ENCODE data around the gene POLR3E. TPM values are rescaled to one million over a fixed set of nuclear protein-coding genes. Genes with fewer than 3 reads are reported as not detected.

POLR3E gene
- total RNA-seq, 1 experiment from 2014 or later, result 70.9 TPM

DNA sequence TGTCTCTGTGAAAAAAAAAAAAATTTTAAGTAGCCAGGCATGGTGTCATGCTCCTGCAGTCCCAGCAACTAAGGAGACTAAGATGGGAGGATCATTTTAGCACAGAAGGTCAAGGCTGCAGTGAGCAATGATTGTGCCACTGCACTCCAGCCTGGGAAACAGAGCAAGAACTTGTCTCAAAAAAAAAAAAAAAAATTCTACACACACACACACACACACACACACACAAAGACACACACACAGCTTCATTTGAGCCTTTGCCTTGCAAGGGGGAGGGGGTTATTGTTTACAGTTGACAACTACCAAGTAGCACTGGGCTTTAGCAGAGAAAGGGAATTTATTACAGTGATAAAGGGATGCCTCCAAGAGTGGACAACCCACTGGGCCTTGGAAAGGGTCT lies 4.9 kb upstream of the POLR3E start:
- Histone ChIP-seq H4K20me1 (ENCODE audit: insufficient read depth) (no peaks in the 10 kb centered on the region), H3K27me3 (ENCODE audit: insufficient read depth, low read depth) (no peaks in the 10 kb centered on the region), H2AFZ (no peak overlapping the region), H3K4me2 (no peak overlapping the region), H3K36me3 (ENCODE audit: low read depth) (no peaks in the 10 kb centered on the region), H3K4me3 (no peak overlapping the region), H3K9me2 (ENCODE audit: insufficient read depth) (no peaks in the 10 kb centered on the region), H3K4me1 (replicated peaks; ENCODE audit: insufficient read depth) (peaks cover 10% of the 10 kb centered on the region), H3K27ac (peak overlapping the region; percentile 32; the same call in 1 of the 2 replicates), H3K9me3 (ENCODE audit: insufficient read depth, low read depth) (no peaks in the 10 kb centered on the region), H3F3A (ENCODE audit: insufficient read depth, low read depth) (peaks cover 15% of the 10 kb centered on the region; the same call in 1 of the 2 replicates), H3K79me2 (ENCODE audit: low read depth) (no peaks in the 10 kb centered on the region)
- ChIA-PET CTCF (no interaction called here), POLR2A (ENCODE audit: unreplicated experiment) (interaction anchor here (0.6 kb wide), 1 partner anchor 139 kb away, joined by 4 read pairs; no protein-coding TSS in a partner anchor)
- BruUV-seq (replicated peaks), result no TSS peak
- intact Hi-C loops (cut with micrococcal nuclease; ENCODE audit: unreplicated experiment), result no loop called here
- DNase-seq, result no peak
- TF ChIP-seq, protein P1, sequence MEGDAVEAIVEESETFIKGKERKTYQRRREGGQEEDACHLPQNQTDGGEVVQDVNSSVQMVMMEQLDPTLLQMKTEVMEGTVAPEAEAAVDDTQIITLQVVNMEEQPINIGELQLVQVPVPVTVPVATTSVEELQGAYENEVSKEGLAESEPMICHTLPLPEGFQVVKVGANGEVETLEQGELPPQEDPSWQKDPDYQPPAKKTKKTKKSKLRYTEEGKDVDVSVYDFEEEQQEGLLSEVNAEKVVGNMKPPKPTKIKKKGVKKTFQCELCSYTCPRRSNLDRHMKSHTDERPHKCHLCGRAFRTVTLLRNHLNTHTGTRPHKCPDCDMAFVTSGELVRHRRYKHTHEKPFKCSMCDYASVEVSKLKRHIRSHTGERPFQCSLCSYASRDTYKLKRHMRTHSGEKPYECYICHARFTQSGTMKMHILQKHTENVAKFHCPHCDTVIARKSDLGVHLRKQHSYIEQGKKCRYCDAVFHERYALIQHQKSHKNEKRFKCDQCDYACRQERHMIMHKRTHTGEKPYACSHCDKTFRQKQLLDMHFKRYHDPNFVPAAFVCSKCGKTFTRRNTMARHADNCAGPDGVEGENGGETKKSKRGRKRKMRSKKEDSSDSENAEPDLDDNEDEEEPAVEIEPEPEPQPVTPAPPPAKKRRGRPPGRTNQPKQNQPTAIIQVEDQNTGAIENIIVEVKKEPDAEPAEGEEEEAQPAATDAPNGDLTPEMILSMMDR (conservative IDR thresholded peaks at IDR 0.05), result no peak
- TF ChIP-seq EZH2 (IDR thresholded peaks at IDR 0.05; ENCODE audit: low read depth), result no peak

DNA sequence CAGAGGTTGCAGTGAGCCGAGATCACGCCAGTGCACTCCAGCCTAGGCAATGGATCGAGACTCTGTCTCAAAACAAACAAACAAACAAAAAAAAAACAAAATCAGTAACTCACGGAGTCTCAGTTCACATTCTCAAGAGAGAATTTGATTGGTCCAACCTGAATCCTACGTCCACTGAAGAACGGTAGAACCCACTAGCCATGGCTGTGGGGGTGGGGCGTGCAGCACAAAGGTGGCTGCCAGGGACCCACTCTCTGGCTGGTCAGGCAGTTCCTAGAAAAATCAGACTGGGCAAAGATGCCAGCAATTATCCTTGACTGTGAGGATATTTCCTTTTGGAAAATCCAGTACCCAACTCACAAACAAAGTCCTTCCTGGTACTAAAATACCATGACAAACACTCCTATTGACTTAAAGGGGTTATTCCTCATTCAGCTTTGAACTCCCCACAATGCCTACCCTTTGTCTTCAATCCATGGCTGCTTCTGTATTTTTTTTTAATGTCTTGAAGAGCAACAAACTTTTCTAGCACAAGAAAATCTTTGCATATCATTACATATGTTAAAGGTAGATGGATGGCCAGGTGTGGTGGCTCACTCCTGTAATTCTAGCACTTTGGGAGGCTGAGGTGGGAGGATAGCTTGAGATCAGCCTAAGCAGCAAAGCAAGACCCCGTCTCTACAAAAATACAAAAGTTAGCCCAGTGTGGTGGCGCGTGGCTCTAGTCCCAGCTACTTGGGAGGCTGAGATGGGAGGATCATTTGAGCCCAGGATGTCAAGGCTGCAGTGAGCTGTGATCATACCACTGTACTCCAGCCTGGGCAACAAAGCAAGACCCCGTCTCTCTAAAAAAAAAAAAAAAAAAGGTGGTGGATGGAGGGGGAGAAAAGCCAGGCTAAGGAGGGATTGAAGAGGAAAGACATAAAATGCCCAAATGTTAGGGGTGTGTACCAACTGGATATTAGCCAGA lies 3.8 kb upstream of the POLR3E start:
- Histone ChIP-seq H4K20me1 (ENCODE audit: insufficient read depth) (0 out of 2 replicates have a peak, but pooled peaks cover 5% of the 10 kb centered on the region), H3K4me2 (no peak overlapping the region), H3K27me3 (ENCODE audit: insufficient read depth, low read depth) (no peaks in the 10 kb centered on the region), H3K4me1 (replicated peaks; ENCODE audit: insufficient read depth) (peaks cover 10% of the 10 kb centered on the region), H2AFZ (no peak overlapping the region), H3F3A (ENCODE audit: insufficient read depth, low read depth) (peaks cover 23% of the 10 kb centered on the region; the same call in 1 of the 2 replicates), H3K27ac (no peak overlapping the region), H3K36me3 (ENCODE audit: low read depth) (no peaks in the 10 kb centered on the region), H3K9me3 (ENCODE audit: insufficient read depth, low read depth) (no peaks in the 10 kb centered on the region), H3K9me2 (ENCODE audit: insufficient read depth) (no peaks in the 10 kb centered on the region), H3K79me2 (ENCODE audit: low read depth) (peaks cover 4% of the 10 kb centered on the region), H3K4me3 (no peak overlapping the region)
- TF ChIP-seq, protein P1 (conservative IDR thresholded peaks at IDR 0.05), result no peak
- no peak for TF ChIP-seq EZH2 (IDR thresholded peaks at IDR 0.05; ENCODE audit: low read depth)
- no peak for DNase-seq
- intact Hi-C loops (cut with micrococcal nuclease; ENCODE audit: unreplicated experiment), result no loop called here
- POLR2A ChIA-PET (ENCODE audit: unreplicated experiment), result no interaction called here
- CTCF ChIA-PET, result no interaction called here
- BruUV-seq (replicated peaks), result no TSS peak

DNA sequence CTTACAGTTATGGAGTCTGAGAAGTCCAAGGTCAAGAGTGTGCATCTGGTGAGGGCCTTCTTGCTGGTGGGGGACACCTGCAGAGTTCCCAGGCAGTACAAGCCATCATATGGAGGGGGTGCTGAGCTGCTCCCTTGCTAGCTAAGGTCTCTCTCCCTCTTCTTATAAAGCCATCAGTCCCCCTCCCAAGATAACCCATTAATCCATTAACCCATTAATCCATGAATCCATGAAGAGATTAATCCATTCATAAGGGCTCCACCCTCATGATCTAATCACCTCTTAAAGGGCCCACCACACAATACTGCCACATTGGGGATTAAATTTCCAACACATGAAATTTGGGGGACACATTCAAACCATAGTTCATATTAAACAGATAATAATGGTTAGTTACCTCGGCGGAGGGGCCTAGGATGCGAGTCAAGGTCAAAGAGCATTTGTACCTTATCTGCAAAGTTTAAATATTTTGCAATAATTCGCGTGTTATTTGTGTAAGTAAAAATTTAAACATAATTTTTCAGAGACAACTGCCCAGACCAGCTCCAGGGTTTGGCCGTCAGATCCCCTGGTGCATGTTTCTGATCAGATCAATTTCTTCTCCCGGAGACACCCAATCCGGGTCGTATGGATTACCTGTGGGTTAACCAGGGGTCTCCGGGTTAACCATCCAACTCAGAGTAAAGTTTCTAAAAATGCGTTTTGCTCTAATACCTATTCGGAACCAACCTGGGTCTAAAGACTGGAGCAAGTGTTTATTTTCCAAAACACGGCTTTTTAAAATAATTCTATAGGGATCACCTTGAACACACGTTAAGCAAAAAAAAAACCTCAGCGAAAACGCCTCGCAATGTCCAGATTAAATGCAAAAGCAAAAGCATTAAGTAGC lies 740 bp upstream of the POLR3E start:
- peak overlapping the region; percentile 78 for H3K4me3 ChIP-seq
- no peak overlapping the region for H3K27ac ChIP-seq
- H2AFZ ChIP-seq, result peak overlapping the region; percentile 91
- H3K4me1 ChIP-seq (replicated peaks; ENCODE audit: insufficient read depth), result peaks cover 8% of the 10 kb centered on the region
- no TSS peak for BruUV-seq (replicated peaks)
- no peaks in the 10 kb centered on the region for H3K9me2 ChIP-seq (ENCODE audit: insufficient read depth)
- CTCF ChIA-PET, result interaction anchor here (0.6 kb wide), 1 partner anchor 101 kb away, joined by 4 read pairs; no protein-coding TSS in a partner anchor
- intact Hi-C loops (cut with micrococcal nuclease; ENCODE audit: unreplicated experiment), result loop anchor here (1.0 to 5.0 kb wide), 7 partner anchors 64 to 344 kb away; partner anchors contain the start of genes EEF2K, PDZD9 and UQCRC2
- H3K27me3 ChIP-seq (ENCODE audit: insufficient read depth, low read depth), result no peaks in the 10 kb centered on the region
- H3K79me2 ChIP-seq (ENCODE audit: low read depth), result peaks cover 33% of the 10 kb centered on the region
- H3K36me3 ChIP-seq (ENCODE audit: low read depth), result 0 out of 2 replicates have a peak, but pooled peaks cover 5% of the 10 kb centered on the region
- POLR2A ChIA-PET (ENCODE audit: unreplicated experiment), result interaction anchor here (0.7 kb wide), 2 partner anchors 115 to 1043 kb away, joined by 5 to 8 read pairs; no protein-coding TSS in a partner anchor
- H3K4me2 ChIP-seq, result peak overlapping the region; percentile 74
- H4K20me1 ChIP-seq (ENCODE audit: insufficient read depth), result peaks cover 34% of the 10 kb centered on the region
- no peaks in the 10 kb centered on the region for H3K9me3 ChIP-seq (ENCODE audit: insufficient read depth, low read depth)
- peak in 1 of 2 experiments; percentile 12 for DNase-seq
- no peak for TF ChIP-seq EZH2 (IDR thresholded peaks at IDR 0.05; ENCODE audit: low read depth)
- TF ChIP-seq, protein P1 (conservative IDR thresholded peaks at IDR 0.05), result no peak
- peaks cover 30% of the 10 kb centered on the region for H3F3A ChIP-seq (ENCODE audit: insufficient read depth, low read depth)
